ENCODE data around the gene MT1A.
A peak's percentile ranks its signal among the peaks of the same experiment; 100 is the strongest.

MT1A gene

DNA sequence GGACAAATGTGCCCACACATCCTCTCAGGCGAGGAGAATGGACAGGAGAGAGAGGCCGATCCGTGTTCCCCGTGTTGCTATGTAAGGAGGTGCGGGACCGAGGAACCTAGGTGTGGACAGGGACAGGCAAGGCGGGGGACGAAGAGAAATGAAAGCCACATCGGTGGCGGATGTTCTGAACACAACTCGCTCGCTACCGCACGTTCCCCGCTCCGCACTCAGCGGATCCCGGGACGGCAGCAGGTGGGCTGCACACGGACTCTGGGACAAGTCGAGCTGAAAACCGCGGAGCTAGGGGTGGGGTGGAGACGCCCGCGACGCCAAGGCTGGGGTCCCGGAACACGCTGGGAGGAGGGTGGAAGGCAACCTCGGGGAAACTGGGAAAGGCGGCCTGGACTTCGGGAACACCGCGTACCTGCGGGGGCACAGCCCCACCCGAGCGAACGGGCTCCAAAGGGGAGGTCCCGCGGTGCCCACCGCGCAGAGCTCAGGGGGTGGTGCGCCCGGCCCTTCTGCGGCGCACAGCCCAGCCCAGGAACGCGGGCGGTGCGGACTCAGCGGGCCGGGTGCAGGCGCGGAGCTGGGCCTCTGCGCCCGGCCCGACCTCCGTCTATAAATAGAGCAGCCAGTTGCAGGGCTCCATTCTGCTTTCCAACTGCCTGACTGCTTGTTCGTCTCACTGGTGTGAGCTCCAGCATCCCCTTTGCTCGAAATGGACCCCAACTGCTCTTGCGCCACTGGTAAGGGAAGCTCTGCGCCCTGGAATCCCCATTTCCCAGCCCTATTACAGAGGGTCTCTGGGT lies 13.1 kb upstream of the MT1A start, which contains the start of gene MT1E:
Gene MT1E (plus strand): TSS at position 642 of the 803 bp plus-strand sequence. CDS start 71 bp downstream, at position 713.
- in situ Hi-C loops (cut with MboI; ENCODE audit: low sequenced_read_pairs, unreplicated experiment) = no loop called here
- TF ChIP-seq, protein P1, sequence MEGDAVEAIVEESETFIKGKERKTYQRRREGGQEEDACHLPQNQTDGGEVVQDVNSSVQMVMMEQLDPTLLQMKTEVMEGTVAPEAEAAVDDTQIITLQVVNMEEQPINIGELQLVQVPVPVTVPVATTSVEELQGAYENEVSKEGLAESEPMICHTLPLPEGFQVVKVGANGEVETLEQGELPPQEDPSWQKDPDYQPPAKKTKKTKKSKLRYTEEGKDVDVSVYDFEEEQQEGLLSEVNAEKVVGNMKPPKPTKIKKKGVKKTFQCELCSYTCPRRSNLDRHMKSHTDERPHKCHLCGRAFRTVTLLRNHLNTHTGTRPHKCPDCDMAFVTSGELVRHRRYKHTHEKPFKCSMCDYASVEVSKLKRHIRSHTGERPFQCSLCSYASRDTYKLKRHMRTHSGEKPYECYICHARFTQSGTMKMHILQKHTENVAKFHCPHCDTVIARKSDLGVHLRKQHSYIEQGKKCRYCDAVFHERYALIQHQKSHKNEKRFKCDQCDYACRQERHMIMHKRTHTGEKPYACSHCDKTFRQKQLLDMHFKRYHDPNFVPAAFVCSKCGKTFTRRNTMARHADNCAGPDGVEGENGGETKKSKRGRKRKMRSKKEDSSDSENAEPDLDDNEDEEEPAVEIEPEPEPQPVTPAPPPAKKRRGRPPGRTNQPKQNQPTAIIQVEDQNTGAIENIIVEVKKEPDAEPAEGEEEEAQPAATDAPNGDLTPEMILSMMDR (IDR thresholded peaks at IDR 0.05; ENCODE audit: borderline replicate concordance, control extremely low read depth, extremely low read depth, insufficient read depth, missing control alignments) = no peak
- no peak for DNase-seq (ENCODE audit: low spot score)

DNA sequence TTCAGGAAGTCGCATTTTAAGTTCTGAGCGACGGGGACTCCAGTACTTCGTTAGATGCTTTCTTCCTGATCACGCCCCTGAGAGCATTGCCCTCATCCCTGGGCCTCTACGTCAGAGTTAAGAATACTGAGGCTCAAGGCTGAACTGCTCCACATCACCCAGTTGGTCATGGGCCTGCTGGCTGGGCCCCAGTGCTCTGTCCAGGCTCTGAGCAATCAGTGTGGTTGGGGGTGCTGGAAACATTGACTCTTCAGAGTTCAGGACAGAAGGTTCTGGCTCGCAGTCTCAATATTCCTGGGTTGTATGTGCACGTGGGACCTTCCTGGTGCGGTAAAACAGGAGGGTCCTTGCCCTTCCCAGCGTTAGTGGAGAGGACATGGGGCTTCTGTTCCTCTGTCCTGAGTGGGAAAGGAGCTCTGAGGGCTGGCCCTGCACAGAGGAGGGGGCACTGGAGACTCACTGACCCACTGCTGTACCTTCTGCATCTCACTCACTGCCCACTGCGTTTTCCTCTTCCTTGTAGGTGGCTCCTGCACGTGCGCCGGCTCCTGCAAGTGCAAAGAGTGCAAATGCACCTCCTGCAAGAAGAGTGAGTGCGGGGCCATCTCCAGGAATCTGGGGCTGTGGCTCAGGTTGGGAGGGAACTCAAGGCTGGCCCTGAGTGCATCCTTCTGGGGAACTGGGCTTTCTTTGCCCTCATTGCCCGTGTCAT lies 12.4 kb upstream of the MT1A start:
- in situ Hi-C loops (cut with MboI; ENCODE audit: low sequenced_read_pairs, unreplicated experiment) = no loop called here
- TF ChIP-seq, protein P1 (IDR thresholded peaks at IDR 0.05; ENCODE audit: borderline replicate concordance, control extremely low read depth, extremely low read depth, insufficient read depth, missing control alignments) = no peak
- no peak for DNase-seq (ENCODE audit: low spot score)

DNA sequence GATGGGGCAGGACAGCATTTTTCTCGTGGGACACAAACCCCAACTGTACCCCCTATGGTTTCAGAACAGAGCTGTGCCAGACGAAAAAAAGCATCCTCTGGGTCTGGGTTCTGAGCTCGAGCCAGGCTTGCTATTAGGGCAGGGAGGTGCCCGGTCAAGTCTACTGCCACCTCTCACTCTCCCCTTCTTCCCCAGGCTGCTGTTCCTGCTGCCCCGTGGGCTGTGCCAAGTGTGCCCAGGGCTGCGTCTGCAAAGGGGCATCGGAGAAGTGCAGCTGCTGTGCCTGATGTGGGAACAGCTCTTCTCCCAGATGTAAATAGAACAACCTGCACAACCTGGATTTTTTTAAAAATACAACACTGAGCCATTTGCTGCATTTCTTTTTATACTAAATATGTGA lies 11.8 kb upstream of the MT1A start:
- in situ Hi-C loops (cut with MboI; ENCODE audit: low sequenced_read_pairs, unreplicated experiment) = no loop called here
- DNase-seq (ENCODE audit: low spot score) = no peak
- TF ChIP-seq, protein P1 (IDR thresholded peaks at IDR 0.05; ENCODE audit: borderline replicate concordance, control extremely low read depth, extremely low read depth, insufficient read depth, missing control alignments) = no peak

DNA sequence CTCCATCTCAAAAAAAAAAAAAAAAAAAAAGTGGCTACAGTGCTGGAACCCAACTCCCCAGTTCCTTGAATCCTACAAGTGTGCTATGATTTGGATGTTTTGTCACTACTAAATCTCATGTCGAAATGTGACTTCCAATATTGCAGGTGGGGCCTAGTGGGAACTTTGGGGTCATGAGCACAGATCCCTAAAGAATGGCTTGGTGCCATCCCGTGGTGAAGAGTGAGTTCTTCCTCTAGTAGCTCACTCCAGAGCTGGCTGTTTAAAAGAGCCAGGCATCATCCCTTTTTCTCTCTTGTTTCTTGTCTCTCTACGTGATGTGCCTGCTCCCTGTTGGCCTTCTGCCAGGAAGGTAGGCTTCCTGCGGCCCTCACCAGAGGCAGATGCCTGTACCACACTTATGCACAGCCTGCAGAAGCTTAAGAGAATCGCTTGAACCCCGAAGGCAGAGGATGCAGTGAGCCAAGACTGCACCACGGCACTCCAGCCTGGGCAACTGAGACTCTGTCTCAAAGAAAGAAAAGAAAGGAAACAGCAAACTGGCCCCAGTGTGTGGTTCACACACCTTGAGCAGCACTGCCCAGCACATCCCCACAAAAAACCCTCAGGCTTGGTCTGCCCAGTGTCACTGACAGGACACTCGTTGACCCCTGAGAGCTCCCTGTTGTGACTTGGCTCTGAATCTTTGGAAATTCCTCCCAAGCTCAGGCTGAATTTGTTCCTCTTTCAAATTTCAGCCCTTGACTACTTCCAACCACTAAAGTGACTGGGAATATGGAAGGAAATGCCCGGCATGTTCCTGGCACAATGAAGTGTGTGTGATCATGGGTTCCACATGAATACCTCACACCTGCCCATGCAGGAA lies 9.7 kb upstream of the MT1A start:
- TF ChIP-seq, protein P1 (IDR thresholded peaks at IDR 0.05; ENCODE audit: borderline replicate concordance, control extremely low read depth, extremely low read depth, insufficient read depth, missing control alignments) = no peak
- in situ Hi-C loops (cut with MboI; ENCODE audit: low sequenced_read_pairs, unreplicated experiment) = no loop called here
- no peak for DNase-seq (ENCODE audit: low spot score)

DNA sequence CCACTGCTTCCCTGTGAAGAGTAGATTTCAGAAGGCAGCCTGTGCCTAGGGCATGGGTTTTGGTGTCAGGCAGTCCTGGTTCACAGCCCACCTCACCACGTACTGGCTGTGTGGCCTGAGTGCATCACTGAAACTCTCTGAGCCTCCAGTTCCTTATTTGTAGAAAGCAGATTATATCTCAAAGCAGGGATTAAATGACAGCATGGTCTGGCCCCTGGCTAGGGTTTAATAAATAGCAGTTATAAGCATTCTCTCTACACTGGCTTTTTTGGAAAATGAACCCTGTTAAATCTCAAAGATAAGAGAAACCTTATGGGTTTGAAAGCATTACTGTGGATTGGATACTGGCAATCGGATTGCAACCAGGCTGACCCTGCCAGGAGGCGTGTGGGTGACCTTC lies 8.9 kb upstream of the MT1A start:
- no peak for DNase-seq (ENCODE audit: low spot score)
- in situ Hi-C loops (cut with MboI; ENCODE audit: low sequenced_read_pairs, unreplicated experiment) = no loop called here
- TF ChIP-seq, protein P1 (IDR thresholded peaks at IDR 0.05; ENCODE audit: borderline replicate concordance, control extremely low read depth, extremely low read depth, insufficient read depth, missing control alignments) = no peak

DNA sequence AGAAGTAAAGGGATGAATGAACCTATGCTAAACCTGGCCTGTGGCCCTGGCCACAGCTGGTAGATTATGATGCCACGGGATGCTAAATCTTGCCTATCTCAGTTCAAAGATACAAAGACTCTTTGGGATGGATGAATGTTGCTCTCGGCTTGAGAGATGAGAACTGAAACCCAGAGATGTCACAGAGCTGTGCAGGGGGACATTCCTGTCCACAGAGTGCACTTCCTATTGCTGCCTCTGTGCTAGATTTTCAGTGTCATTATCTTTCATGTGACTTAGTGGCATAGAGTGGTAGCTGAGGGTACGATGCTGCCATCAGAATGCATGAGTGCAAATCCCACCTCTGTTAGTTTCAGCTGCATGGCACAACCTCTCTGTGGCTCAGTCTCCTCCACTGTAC lies 8.3 kb upstream of the MT1A start:
- in situ Hi-C loops (cut with MboI; ENCODE audit: low sequenced_read_pairs, unreplicated experiment) = no loop called here
- TF ChIP-seq, protein P1 (IDR thresholded peaks at IDR 0.05; ENCODE audit: borderline replicate concordance, control extremely low read depth, extremely low read depth, insufficient read depth, missing control alignments) = no peak
- peak; percentile 76 for DNase-seq (ENCODE audit: low spot score)

Data from GM13976 (cell line).